NCI-H2227 (cell line): Measurements from ENCODE around the gene FH.

Source experiments
- DNase-seq: peaks from one replicate; lab custom pipeline; 2025; ENCODE audit not compliant: unreplicated experiment; lab: John Stamatoyannopoulos, UW

FH gene

DNA sequence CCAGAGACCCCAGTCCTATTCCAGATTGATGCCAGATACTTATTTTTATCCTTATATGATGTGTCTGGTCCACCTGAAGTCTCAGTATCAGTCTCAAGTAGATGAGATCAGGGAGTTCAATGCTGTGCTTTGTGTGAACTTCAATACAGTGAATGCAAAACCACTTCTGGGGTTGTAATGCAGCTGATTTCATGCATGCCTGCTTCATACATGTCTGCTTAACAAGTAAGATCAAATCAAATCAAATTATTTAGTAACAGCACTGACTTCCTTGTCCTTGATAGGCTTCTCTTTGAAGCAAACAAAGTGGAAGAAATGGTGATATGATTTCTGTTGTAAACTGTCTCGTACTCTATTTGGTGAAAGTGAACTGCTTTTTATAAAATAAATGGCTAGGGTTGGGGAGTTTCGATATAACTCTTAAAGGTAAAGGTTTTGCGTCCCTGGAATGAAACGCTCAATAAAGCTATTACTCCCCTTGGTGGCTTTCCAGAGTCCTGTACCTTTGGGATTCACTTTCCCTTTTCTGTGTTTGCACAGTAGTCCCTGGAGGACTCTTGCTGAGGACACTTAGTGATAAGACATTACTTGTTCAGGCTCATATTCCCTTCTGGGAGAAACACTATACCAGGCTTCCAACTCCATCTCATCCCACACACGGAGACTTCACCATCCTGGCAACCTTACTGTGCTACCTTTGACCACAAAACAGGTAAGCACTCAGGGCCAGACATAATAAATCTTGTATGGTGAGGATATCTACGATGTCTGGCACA, 59.3 kb downstream of the FH start:
- DNase-seq, result no peak

GRCh38 chr1:241459186-241459802, 60.3 kb downstream of the FH start:
- no peak for DNase-seq

DNA sequence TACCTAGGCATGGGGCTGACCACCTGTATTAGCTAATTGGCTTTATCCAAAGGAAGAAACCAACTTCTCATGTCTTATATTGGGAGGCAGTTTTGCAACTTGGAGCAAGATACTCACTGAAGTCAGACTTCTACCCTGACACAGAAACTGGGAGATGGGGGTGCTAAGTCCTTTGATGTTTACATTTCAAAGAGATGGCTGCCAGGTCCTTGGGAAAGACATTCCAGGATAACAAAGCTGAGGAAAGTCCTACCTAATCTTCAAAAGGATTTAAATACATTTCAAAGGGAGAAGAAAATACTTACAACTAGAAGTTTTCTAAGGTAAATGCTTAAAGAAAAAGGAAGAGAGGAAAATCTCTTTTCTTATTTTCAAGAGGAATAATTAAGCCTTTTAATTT, 62.1 kb downstream of the FH start:
- DNase-seq, result no peak

DNA sequence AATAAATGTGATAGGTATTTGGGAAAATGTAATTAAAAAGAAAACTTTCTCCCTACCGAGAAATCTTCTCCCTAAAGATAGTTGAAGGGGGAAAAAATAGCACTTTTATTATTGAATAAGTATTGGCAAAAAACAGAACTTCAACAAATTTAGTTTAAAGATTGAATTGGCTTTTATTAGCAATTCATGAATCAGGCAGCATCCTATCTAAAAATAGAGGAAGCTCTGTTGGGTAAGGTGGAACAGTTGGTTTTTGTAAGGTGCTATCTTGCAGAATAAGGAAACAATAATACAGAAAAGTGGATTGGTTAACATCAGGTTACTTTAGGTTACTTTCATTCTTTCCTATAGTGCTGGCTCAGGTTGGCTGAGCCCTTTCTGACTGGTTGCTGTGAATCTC, 62.8 kb downstream of the FH start:
- no peak for DNase-seq

- no peak for DNase-seq
These were observed 65.8 kb downstream of the FH start for GRCh38 chr1:241453732-241454131.

- DNase-seq, result no peak
These were observed 67.6 kb downstream of the FH start for GRCh38 chr1:241451956-241452355.
